Jurkat, Clone E6-1 (cell line): ENCODE data around the gene ACAT2.
"Not testable (repeated sequence)": the region's sequence is repeated elsewhere in the genome, so short reads cannot be mapped to it uniquely, and the experiment has no call there.

Source experiments
- DNase-seq: peaks from one replicate; pipeline ENCODE4 v3.0.0-alpha.2; 2011; ENCODE audit warnings: low read depth, low spot score
- H3K4me3 ChIP-seq: 2 replicates; pipeline ENCODE4 v1.5.1; 2011; ENCODE audit warnings: mild to moderate bottlenecking, low read length, control low read depth, moderate library complexity

Gene ACAT2

DNA sequence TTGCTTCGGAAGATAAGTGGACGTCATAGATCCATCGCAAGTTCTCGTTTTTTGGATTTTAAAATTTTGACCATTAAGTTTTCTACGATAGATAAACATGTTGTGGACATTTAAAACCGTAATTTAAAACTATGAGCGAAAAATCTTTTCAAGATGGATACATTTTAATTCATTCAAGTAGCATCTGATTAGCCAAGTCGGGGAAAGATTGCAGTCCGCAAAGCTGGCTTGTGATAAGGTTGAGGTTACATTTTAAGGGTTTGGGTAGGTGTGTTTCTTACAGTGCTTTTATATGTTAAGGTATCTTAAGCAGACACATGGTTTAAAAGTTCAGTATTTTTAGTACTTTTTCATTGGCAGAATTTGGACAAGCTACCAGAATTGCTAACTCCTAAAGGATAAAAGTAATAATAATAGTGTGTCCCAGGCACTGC lies 33.3 kb upstream of the ACAT2 start:
- DNase-seq, result no peak
- H3K4me3 ChIP-seq, result peak overlapping the region; percentile 66

DNA sequence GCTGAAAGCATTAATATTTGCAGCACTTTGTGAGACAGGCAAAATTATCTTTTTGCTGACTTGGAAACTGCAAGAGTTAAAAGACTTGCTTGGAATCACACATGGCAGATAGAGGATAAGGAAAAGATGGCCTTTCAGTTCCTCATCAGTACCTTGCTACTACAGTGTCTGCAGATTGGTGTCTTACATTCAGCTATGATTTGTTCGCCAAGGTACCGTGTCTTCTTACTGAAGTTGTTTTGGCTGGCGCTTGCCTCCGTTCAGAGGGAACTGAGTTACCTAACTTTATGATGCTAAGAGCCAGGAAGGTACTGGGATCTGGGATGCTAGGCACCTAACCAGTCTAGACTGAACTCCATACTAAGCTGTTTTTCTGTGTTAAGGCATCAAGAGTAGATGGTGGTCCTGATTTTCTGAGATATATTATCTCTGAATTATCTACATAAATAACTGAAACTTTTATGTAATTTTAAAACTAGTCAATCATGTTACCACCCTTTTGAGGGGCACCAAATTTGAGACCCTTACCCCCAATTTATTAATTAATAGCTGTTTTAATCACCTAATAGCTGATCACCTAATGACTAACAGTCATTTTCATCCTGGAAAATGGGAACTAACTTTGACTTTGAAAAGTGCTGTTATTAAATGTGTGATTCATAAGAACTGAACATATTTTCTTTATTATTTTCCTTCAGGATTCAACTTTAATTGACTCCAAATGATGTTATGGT lies 32.1 kb upstream of the ACAT2 start:
- no peak overlapping the region for H3K4me3 ChIP-seq
- no peak for DNase-seq

DNA sequence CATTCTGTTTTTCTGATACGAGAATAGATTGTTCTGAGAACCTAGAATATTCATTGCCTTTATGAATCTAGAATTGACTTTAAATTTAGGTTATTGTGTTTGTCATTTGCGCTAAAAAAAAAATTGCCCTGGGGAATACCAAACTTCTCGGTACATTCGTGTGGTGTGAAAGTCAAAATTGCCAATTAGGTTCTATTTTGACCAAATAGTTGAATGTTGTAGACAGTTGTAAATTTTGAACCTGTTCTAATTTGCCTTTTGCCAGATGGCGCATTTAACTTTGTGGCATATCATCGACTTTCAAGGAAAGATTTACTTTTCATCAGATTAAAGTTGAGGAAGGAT lies 31.5 kb upstream of the ACAT2 start:
- no peak for DNase-seq
- no peak overlapping the region for H3K4me3 ChIP-seq

DNA sequence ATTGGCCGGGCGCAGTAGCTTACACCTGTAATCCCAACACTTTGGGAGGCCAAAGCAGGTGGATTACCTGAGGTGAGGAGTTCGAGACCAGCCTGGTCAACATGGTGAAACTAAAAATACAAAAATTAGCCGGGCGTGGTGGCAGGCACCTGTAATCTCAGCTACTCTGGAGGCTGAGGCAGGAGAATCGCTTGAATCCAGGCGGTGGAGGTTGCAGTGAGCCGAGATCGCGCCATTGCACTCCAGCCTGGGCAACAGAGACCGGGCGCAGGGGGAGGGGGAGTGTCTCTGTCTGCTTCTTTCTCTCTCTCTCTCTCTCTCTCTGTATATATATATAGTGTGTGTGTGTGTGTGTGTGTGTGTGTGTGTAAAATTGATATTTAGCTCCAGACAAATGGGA lies 29.3 kb upstream of the ACAT2 start:
- not testable (repeated sequence) for H3K4me3 ChIP-seq, DNase-seq

DNA sequence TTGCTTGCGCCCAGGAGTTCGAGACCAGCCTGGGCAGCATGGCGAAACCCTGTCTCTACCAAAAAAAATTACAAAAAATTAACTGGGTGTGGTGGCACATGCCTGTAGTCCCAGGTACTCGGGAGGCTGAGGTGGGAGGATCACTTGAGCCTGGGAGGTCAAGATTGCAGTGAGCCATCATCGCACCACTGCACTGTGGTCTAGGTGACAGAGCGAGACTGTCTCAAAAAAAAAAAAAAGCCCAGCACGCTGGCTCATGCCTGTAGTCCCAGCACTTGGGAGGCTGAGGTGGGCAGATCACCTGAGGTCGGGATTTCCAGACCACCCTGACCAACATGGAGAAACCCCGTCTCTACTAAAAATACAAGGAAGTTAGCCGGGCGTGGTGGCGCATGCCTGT lies 28.4 kb upstream of the ACAT2 start:
- DNase-seq, result not testable (repeated sequence)

DNA sequence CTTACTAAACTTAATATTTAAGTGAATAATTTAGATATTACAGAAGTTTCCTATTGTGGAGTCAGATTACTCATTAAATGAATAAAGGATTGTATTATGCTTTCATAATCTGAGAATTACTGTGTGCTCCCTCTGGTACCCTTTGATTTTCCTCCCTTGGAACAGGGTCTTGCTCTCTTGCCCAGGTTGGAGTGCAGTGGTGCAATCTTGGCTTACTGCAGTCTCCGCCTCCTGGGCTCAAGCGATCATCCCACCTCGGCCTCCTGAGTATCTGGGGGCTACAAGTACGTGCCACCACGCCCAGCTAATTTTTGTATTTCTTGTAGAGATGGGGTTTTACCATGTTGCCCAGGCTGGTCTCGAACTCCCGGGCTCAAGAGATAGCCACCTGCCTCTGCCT lies 24.9 kb upstream of the ACAT2 start:
- DNase-seq, result no peak
- no peak overlapping the region for H3K4me3 ChIP-seq

More for the DNA sequence above, 28.4 kb upstream of the ACAT2 start:
- not testable (repeated sequence) for H3K4me3 ChIP-seq

DNA sequence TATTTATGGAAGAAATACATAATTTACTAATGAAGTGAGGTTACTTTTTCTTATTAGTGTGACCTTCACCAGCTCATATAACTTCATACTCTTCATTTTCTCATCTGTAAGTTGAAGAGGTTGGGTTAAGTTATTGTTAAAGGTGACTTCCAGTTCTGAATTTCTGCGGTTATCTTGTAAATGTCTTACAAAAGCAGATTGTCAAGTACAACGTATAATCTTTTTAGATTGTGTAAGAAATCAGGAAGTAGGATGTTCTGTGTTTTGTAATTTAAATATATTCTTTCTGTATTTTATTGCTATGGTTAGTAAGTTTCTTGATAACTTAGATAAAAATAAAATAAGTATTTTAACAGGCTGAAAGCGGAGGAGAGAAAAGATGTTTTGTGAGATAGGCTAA lies 22.5 kb upstream of the ACAT2 start:
- no peak overlapping the region for H3K4me3 ChIP-seq
- DNase-seq, result no peak

DNA sequence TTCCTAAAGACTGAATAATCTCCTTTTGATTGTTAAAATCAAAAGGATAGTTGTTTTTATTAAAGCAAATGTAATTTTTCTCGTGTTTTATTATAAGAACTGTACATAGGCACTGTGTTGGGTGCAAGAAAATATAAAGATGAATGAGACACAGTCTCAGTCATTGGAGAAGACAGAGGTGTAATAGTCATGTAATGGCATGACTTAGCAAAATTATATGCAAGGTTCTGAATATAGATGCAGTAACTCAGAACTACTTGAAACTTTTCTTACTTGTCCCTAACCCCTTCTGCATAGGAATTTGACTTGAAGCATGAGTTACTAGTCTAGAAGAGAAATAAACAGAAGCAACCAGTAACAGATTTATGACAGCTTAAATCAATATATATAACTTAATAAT lies 19.7 kb upstream of the ACAT2 start:
- no peak overlapping the region for H3K4me3 ChIP-seq
- no peak for DNase-seq

DNA sequence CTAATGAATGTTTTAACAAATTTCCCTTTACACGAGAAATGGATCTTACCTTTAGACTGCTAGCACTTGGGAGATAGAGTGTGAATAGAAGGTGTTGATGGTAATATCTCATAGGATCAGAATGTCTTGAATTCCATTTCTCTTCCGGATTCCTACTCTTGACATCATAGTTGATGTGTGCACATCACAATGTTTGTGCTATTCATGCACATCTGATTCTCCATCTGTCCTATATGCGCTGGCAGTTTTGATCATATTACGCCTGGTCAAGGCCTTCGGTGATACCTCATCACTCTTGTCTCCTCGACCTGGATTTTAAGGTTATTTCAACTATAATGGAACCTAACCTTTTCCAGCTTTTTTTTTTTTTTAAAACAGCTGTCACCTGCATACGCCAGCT lies 16.8 kb upstream of the ACAT2 start:
- no peak for DNase-seq
- no peak overlapping the region for H3K4me3 ChIP-seq

DNA sequence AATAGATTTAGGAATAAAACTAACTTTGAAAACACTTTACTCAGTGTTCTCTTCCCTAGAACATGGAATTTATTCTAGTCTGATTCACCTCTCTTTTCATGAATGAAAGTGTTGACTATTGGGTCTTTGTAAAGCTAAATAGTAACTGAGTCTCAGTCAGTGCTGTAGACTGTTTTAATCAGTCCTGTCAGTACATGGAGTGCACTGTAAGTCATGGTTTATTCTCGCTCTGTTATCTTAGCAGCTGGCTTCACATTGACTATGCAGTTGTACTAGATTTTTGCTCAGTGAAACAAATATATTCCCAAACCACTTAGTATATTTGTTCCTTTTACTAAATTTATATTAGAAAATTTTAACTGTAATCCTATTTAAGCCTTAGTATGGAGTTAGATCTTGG lies 15.1 kb upstream of the ACAT2 start:
- H3K4me3 ChIP-seq, result no peak overlapping the region
- no peak for DNase-seq

DNA sequence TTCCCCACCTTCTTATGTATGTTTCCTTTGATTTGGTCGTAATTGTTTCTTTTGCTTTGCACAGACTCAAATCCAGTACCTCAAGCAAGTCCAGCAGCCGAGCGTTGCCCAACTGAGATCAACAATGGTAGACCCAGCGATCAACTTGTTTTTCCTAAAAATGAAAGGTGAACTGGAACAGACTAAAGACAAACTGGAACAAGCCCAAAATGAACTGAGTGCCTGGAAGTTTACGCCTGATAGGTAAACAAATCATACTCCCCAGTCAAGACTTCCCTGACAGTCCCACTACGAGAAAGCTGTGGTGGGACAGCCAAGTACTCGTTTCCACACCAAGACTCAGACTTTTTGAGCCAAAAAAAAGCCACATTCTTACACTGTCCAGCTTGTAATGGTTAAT lies 13.7 kb upstream of the ACAT2 start:
- DNase-seq, H3K4me3 ChIP-seq: not testable (repeated sequence)

DNA sequence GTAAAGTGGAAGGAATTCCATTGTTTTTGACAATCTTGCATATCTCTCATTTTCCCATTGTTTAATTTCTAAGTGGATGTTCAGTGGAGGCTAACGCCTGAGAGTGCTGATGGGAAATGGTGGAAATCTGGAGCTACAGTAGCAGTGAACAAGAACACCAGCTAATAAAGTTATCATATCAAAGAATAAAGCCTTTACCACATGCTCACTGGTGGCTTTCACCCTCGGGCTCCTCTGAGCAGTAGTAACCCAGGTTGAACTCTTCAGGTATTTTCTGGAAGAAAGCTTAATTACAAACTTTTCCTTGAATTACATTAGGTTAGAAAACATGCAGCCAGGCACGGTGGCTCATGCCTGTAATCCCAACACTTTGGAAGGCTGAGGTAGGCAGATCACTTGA lies 10.4 kb upstream of the ACAT2 start:
- no peak for DNase-seq
- H3K4me3 ChIP-seq, result no peak overlapping the region

DNA sequence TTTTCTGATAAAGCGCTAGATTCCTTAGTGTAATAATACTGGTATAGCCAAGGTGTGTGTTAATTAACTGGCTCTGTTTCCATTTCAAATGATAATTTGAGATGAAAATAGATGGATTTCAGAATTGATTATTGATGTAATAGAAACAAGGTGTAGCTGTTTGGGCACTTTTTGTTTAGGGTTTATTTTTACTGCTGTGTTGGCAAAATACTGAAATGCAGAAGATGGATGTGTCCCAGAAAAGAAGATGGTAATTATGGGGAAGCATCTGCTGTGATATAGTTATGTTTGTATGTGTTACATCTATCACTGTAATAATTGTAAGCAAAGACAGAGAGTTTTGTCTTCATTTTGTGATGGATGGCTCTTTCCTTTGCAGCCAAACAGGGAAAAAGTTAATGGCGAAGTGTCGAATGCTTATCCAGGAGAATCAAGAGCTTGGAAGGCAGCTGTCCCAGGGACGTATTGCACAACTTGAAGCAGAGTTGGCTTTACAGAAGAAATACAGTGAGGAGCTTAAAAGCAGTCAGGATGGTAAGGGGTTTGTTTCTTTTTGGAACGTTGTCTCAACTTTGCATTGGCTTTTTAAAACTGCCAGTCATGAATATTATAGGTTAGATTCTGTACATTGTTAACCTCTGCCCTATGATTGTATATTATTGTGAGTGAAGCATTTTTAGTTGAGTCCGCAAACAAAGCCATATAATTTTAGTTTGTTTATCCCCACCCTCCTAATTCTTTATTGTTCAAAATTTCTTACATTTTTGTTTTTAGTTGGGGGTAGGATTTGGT lies 8.6 kb upstream of the ACAT2 start:
- H3K4me3 ChIP-seq, result no peak overlapping the region
- no peak for DNase-seq

DNA sequence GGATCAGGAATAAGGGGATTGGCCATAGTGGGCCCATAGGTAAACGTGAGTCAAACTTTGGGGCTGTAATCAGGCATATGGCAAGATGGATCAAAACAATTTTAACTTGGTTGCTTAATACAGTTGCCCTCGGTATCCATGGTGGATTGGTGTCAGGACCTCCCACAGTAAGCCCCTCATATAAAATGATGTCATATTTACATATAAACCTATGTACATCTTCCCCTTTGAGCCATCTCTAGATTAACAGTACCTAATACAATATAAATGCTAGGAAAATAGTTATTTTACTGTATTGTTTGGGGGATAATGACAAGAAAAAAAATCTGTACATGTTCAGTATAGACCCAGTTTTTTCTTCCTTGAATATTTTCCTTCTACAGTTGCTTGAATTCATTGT lies 7.4 kb upstream of the ACAT2 start:
- no peak overlapping the region for H3K4me3 ChIP-seq
- DNase-seq, result no peak

DNA sequence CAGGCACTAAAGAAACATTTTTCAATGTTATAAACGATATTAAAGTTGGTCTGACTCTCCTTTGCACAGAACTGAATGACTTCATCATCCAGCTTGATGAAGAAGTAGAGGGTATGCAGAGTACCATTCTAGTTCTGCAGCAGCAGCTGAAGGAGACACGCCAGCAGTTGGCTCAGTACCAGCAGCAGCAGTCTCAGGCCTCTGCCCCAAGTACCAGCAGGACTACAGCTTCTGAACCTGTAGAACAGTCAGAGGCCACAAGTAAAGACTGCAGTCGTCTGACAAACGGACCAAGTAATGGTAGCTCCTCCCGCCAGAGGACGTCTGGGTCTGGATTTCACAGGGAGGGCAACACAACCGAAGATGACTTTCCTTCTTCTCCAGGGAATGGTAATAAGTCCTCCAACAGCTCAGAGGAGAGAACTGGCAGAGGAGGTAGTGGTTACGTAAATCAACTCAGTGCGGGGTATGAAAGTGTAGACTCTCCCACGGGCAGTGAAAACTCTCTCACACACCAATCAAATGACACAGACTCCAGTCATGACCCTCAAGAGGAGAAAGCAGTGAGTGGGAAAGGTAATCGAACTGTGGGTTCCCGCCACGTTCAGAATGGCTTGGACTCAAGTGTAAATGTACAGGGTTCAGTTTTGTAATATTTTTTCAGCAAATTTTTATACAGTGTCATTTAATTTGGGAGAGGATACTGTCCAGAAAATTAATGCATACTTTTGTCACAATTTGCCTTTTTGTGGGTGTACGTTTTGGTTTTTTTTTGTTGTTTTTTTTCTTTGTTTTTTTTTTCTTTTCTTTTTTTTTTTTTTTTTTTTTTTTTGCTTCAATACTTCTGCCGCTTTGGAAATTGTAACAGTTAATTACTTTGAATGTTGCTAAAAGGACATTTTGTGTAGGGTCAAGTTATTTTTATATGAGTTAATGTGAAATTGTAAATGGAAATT lies 6.6 kb upstream of the ACAT2 start:
- DNase-seq, result no peak
- H3K4me3 ChIP-seq, result no peak overlapping the region

DNA sequence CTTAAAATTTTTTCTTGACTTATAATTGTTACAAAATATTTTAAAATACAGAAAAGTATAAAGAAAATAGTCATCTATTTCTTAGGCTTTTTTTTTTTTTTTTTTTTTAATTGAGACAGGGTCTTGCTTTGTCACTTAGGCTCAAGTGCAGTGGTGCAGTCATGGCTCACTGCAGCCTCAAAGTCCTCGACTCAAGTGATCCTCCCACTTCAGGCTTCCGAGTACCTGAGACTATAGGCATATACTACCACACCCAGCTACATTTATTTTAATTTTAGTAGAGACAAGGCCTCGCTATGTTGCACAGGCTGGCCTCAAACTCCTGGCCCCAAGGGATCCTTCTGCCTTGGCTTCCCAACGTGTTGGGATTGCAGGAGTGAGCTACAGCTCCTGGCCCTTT lies 5.3 kb upstream of the ACAT2 start:
- no peak for DNase-seq
- no peak overlapping the region for H3K4me3 ChIP-seq

DNA sequence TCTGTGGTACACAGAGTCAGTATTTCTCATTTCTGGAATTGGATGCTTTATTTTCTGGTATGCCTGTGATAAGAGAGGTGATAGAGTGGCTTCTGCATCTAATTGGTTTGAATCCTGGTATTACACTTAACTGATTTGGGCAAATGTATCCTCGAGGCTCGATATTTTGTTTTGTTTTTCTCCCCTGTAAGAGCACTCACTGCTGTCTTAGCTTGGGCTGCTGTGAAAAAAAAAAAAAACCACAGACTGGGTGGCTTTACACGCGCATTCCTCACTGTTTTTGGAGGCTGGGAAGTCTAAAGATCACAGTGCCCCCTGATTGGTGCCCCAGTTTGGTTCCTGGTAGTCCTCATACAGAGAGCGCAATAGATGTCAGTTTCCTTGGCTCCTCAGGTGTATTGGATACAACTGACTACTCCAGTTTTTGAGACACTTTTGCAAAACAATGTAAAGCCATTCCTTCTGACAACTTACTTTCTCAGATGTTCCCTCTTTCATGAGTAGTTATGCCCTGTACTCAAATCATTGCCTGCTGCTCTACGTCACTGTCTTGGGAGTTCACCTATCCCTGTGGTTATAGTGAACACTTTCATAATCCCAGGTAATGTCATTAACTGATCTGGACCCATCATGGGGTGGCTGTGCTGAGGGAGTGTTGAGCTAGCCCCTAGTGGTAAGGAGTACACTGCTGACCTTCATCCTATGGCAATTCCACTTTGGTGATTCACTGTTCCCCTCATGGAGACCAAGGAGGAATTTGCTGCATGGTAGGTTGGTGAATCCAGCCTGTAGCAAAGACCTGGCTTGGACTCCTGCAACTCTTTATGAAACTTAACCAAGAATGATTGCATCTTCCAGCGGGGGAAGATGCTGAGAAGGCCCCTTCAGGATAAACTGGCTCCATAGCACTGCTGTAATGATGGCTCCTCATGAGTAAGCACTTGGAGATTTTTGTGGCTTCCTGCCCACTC lies 3.5 kb upstream of the ACAT2 start:
- no peak for DNase-seq
- no peak overlapping the region for H3K4me3 ChIP-seq

DNA sequence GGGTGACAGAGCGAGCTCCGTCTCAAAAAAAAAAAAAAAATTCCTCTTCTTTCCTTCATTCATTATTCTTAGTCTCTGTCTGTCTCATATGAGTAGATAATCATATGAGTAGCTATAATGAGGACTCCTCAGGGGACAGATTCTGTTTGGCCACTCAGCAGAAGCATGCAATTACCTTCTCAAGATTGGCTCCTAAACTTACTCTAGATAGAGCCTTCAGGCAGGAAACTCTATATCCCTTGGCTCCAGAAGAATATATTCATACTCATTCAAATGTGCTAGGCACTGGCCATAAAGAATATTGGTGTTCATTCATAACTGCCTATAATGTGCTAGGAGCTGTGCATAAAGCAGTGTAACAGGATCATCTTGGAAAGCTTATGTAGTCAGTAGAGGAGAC lies 2.2 kb upstream of the ACAT2 start:
- H3K4me3 ChIP-seq, result no peak overlapping the region
- no peak for DNase-seq

DNA sequence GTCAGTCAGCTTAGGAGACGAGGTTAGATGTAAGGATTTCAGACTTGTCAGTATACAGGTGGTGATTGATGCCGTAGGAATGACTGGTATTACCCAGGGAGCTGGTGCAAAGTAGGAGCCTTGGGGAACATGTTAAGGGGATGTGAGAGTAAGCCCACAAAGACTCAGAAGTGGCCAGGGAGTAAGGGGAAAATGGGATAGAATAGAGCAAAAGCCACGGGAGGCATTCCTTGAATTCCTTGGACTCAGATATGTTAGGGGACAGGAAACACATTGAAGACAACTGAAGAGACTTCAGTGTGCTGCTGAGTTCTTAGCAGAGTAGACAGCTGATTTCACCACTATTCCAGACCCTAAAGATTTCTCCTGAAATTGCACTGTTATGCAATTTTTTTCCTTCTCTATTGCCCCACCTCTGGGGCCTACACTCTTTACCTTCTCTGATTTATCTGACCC lies 1.2 kb upstream of the ACAT2 start:
- DNase-seq, result no peak
- peak overlapping the region; percentile 91 for H3K4me3 ChIP-seq
